Glutamatergic neuron (in vitro differentiated cells): Measurements from ENCODE around the gene CAMTA1. TPM values are rescaled to one million over a fixed set of nuclear protein-coding genes. Genes with fewer than 3 reads are reported as not detected.

Experiments used
- DNase-seq: peaks from one replicate; pipeline ENCODE4 v3.0.0; 2022
- H3K27ac Mint-ChIP-seq: one replicate; pipeline ENCODE4 v1.8.0; 2020; ENCODE audit warnings: mild to moderate bottlenecking, mixed read lengths, inconsistent platforms; ENCODE audit not compliant: unreplicated experiment
- H3K27me3 Mint-ChIP-seq: one replicate; pipeline ENCODE4 v1.8.0; 2020; ENCODE audit warnings: mild to moderate bottlenecking, moderate library complexity, mixed read lengths, inconsistent platforms; ENCODE audit not compliant: unreplicated experiment
- H3K36me3 Mint-ChIP-seq: one replicate; pipeline ENCODE4 v1.8.0; 2020; ENCODE audit warnings: mild to moderate bottlenecking, mixed read lengths, inconsistent platforms; ENCODE audit not compliant: unreplicated experiment
- H3K4me1 Mint-ChIP-seq: one replicate; pipeline ENCODE4 v1.8.0; 2020; ENCODE audit warnings: mild to moderate bottlenecking, low read depth, mixed read lengths, inconsistent platforms; ENCODE audit not compliant: unreplicated experiment
- H3K4me3 Mint-ChIP-seq: one replicate; pipeline ENCODE4 v1.8.0; 2020; ENCODE audit warnings: mild to moderate bottlenecking, mixed read lengths, inconsistent platforms; ENCODE audit not compliant: unreplicated experiment
- H3K9me3 Mint-ChIP-seq: one replicate; pipeline ENCODE4 v1.8.0; 2020; ENCODE audit warnings: mild to moderate bottlenecking, moderate library complexity, mixed read lengths, inconsistent platforms; ENCODE audit not compliant: unreplicated experiment
- CTCF ChIP-seq: fragments of 200-600 bp; sonication (generic); IDR thresholded peaks from one replicate; pipeline ENCODE4 v1.5.0; 2021; ENCODE audit not compliant: partially characterized antibody, unreplicated experiment
- total RNA-seq: library from RNA; stranded (reverse); fragmentation: NEBNext Ultra II Directional; extraction: Animal tissue kit (Norgen Biotek cat#: 25700); gene quantifications from one replicate; pipeline ENCODE4 v1.2.1, GENCODE V29; 2021; ENCODE audit not compliant: unreplicated experiment

The CAMTA1 gene
- total RNA-seq, 1 donor from 2014 or later: 77.2 TPM

- H3K27ac Mint-ChIP-seq: no peak overlapping the region
- peaks cover 22% of the 10 kb centered on the region for H3K36me3 Mint-ChIP-seq
- peaks cover 10% of the 10 kb centered on the region for H3K9me3 Mint-ChIP-seq
- peaks cover 6% of the 10 kb centered on the region for H3K27me3 Mint-ChIP-seq
- H3K4me1 Mint-ChIP-seq: no peaks in the 10 kb centered on the region
- no peak for TF ChIP-seq CTCF
- DNase-seq: peak; percentile 2
- no peak overlapping the region for H3K4me3 Mint-ChIP-seq
Observed at GRCh38 chr1:7420470-7421100, 635.3 kb downstream of the CAMTA1 start.

- peaks cover 6% of the 10 kb centered on the region for H3K27me3 Mint-ChIP-seq
- H3K4me3 Mint-ChIP-seq: no peak overlapping the region
- TF ChIP-seq CTCF: no peak
- H3K4me1 Mint-ChIP-seq: no peaks in the 10 kb centered on the region
- H3K27ac Mint-ChIP-seq: no peak overlapping the region
- H3K9me3 Mint-ChIP-seq: peaks cover 8% of the 10 kb centered on the region
- DNase-seq: peak; percentile 2
- peaks cover 18% of the 10 kb centered on the region for H3K36me3 Mint-ChIP-seq
Observed at GRCh38 chr1:7421471-7422075, 636.3 kb downstream of the CAMTA1 start.

GRCh38 chr1:7422081-7422480, 636.8 kb downstream of the CAMTA1 start:
- Mint-ChIP-seq H3K27me3 (peaks cover 6% of the 10 kb centered on the region), H3K9me3 (peaks cover 8% of the 10 kb centered on the region), H3K36me3 (peaks cover 18% of the 10 kb centered on the region), H3K4me1 (no peaks in the 10 kb centered on the region), H3K27ac (no peak overlapping the region), H3K4me3 (no peak overlapping the region)
- DNase-seq: peak; percentile 5
- no peak for TF ChIP-seq CTCF

GRCh38 chr1:7422561-7422960, 637.3 kb downstream of the CAMTA1 start:
- Mint-ChIP-seq H3K4me1 (no peaks in the 10 kb centered on the region), H3K27me3 (peaks cover 6% of the 10 kb centered on the region), H3K9me3 (peaks cover 7% of the 10 kb centered on the region), H3K27ac (no peak overlapping the region), H3K36me3 (peaks cover 16% of the 10 kb centered on the region), H3K4me3 (no peak overlapping the region)
- peak; percentile 1 for DNase-seq
- no peak for TF ChIP-seq CTCF

- Mint-ChIP-seq H3K9me3 (peaks cover 3% of the 10 kb centered on the region), H3K36me3 (peaks cover 14% of the 10 kb centered on the region), H3K4me1 (no peaks in the 10 kb centered on the region), H3K27me3 (peaks cover 6% of the 10 kb centered on the region), H3K27ac (no peak overlapping the region), H3K4me3 (no peak overlapping the region)
- TF ChIP-seq CTCF: no peak
- peak; percentile 2 for DNase-seq
Observed at GRCh38 chr1:7422966-7423365, 637.7 kb downstream of the CAMTA1 start.
